K562 (cell line): ENCODE data around the gene CRABP2. TPM values are rescaled to one million over a fixed set of nuclear protein-coding genes. Genes with fewer than 3 reads are reported as not detected.
A peak's percentile ranks its signal among the peaks of the same experiment; 100 is the strongest.

ENCODE experiments used
- BRCA1 ChIP-seq, 2 experiments: fragments of 450-650 bp in 1 of 2; sonication (generic) in 1 of 2; formaldehyde crosslinking in 1 of 2; IDR thresholded peaks; 2 replicates each; pipeline versions ENCODE4 v1.5.0 to v1.6.1; 2017 to 2020; ENCODE audit warnings: mild to moderate bottlenecking in 1 of 2, missing genetic modification reagents in 1 of 2
- DNMT1 ChIP-seq: fragments of 450-650 bp; IDR thresholded peaks from 2 replicates; pipeline ENCODE4 v1.6.1; 2016; ENCODE audit warnings: antibody characterized with exemption, mild to moderate bottlenecking
- ESRRA ChIP-seq: fragments of 450-650 bp; IDR thresholded peaks from 2 replicates; pipeline ENCODE4 v1.6.1; 2014; ENCODE audit warnings: low read depth, mild to moderate bottlenecking, moderate library complexity, borderline replicate concordance
- HNRNPLL ChIP-seq: fragments of 200-400 bp; formaldehyde crosslinking; IDR thresholded peaks from 2 replicates; pipeline ENCODE4 v1.6.1; 2017; ENCODE audit warnings: low read length, low read depth, mild to moderate bottlenecking; ENCODE audit not compliant: poor library complexity, severe bottlenecking
- ILF3 ChIP-seq: fragments of 450-650 bp; IDR thresholded peaks from 2 replicates; pipeline ENCODE4 v1.6.1; 2018; ENCODE audit warnings: antibody characterized with exemption, mild to moderate bottlenecking, moderate library complexity, borderline replicate concordance
- KLF1 ChIP-seq: fragments of 450-650 bp; IDR thresholded peaks from 2 replicates; pipeline ENCODE4 v1.6.1; 2016; ENCODE audit warnings: missing genetic modification characterization, missing compliant biosample characterization
- LCOR ChIP-seq: sonication (generic); formaldehyde crosslinking; IDR thresholded peaks from 2 replicates; pipeline ENCODE4 v1.8.0; 2022; ENCODE audit warnings: mild to moderate bottlenecking, missing genetic modification reagents
- NCOA6 ChIP-seq: fragments of 450-650 bp; IDR thresholded peaks from 2 replicates; pipeline ENCODE4 v1.6.1; 2017; ENCODE audit warnings: mild to moderate bottlenecking
- NFIX ChIP-seq: fragments of 250-450 bp; sonication (Bioruptor Pico); IDR thresholded peaks from 2 replicates; pipeline ENCODE4 v1.4.0; 2020; ENCODE audit warnings: low read depth, mild to moderate bottlenecking, moderate library complexity
- NR2C2 ChIP-seq, 2 experiments: fragments of 200-800 bp in 1 of 2; sonication (Bioruptor generic) in 1 of 2; sonication (generic) in 1 of 2; formaldehyde crosslinking in 1 of 2; IDR thresholded peaks; 2 replicates each; pipeline versions ENCODE4 v1.6.1 to v1.8.0; 2016 to 2022; ENCODE audit warnings: mild to moderate bottlenecking in 1 of 2, missing compliant biosample characterization in 1 of 2, missing genetic modification characterization in 1 of 2, missing genetic modification reagents in 1 of 2
- RNF2 ChIP-seq: sonication (generic); IDR thresholded peaks from 2 replicates; pipeline ENCODE4 v1.6.1; 2016
- SMARCA4 ChIP-seq: fragments of 450-650 bp; IDR thresholded peaks from 2 replicates; pipeline ENCODE4 v1.6.1; 2016
- SNAPC5 ChIP-seq: fragments of 250-450 bp; sonication (Bioruptor Pico); IDR thresholded peaks from 2 replicates; pipeline ENCODE4 v1.8.0; 2021; ENCODE audit warnings: moderate library complexity, mild to moderate bottlenecking, inconsistent platforms
- SNIP1 ChIP-seq: fragments of 450-650 bp; IDR thresholded peaks from 2 replicates; pipeline ENCODE4 v1.7.1; 2017; ENCODE audit warnings: low read depth, mild to moderate bottlenecking
- STAT6 ChIP-seq: sonication (generic); formaldehyde crosslinking; IDR thresholded peaks from 2 replicates; pipeline ENCODE4 v1.8.1; 2023; ENCODE audit warnings: mild to moderate bottlenecking, missing genetic modification reagents
- TAF1 ChIP-seq: IDR thresholded peaks from 2 replicates; pipeline ENCODE4 v1.6.1; 2011; ENCODE audit warnings: mild to moderate bottlenecking, low read length, moderate library complexity; ENCODE audit not compliant: insufficient read depth, control insufficient read depth, severe bottlenecking; ENCODE audit errors: extremely low read depth
- U2AF1 ChIP-seq: fragments of 200-400 bp; formaldehyde crosslinking; optimal IDR thresholded peaks from 2 replicates; pipeline ENCODE3; 2017; ENCODE audit warnings: mild to moderate bottlenecking, low read depth, low read length, moderate library complexity
- ZBTB12 ChIP-seq: fragments of 250-450 bp; sonication (Bioruptor Pico); IDR thresholded peaks from 2 replicates; pipeline ENCODE4 v1.4.0; 2020
- ZBTB49 ChIP-seq: sonication (generic); formaldehyde crosslinking; IDR thresholded peaks from 2 replicates; pipeline ENCODE4 v1.8.0; 2022; ENCODE audit warnings: missing genetic modification reagents, mild to moderate bottlenecking, borderline replicate concordance
- ZNF124 ChIP-seq: sonication (generic); formaldehyde crosslinking; IDR thresholded peaks from 2 replicates; pipeline ENCODE4 v1.8.1; 2022; ENCODE audit warnings: missing genetic modification reagents
- polyA plus RNA-seq, 8 experiments: library from polyadenylated mRNA; depleted of rRNA in 4 of 8; stranded (reverse) in 5 of 8; unstranded in 3 of 8; fragments of >200 nt; fragmentation: Nextera tagmentation in 2 of 8; fragmentation: Illumina TruSeq in 1 of 8; extraction: Ambion mirVana in 2 of 8; extraction: Trizol in 1 of 8; gene quantifications; 2 replicates each; pipeline versions ENCODE4 v1.2.1 to v1.2.3, GENCODE V29; 2011 to 2014; ENCODE audit warnings: inconsistent platforms in 1 of 8, missing spikeins in 1 of 8
- total RNA-seq, 7 experiments: library from RNA; depleted of rRNA in 6 of 7; stranded (reverse); fragments of >200 nt in 6 of 7; fragmentation: Illumina TruSeq in 2 of 7; extraction: Trizol in 2 of 7; gene quantifications; 2 replicates each; pipeline versions ENCODE4 v1.2.1 to v1.2.3, GENCODE V29; 2011 to 2021; ENCODE audit warnings: low replicate concordance in 1 of 7

Gene CRABP2
- total and polyA plus RNA-seq, 9 of the 15 experiments (the other 6 are each of a cell fraction or from before 2014, with no cell fraction given), result 0.30 to 2.5 (median 0.82) TPM

- TF ChIP-seq TAF1, result peak; percentile 53
- TF ChIP-seq U2AF1, result no peak
- 0 out of 2 replicates have a peak, but pooled peaks have one; percentile 67 for TF ChIP-seq NR2C2 (CRISPR knock-in tag; IDR thresholded peaks at IDR 0.05)
- TF ChIP-seq NR2C2 (tag; IDR thresholded peaks at IDR 0.05), result peak; percentile 93; the same call in 1 of the 2 replicates
- TF ChIP-seq LCOR (CRISPR knock-in tag), result no peak
- TF ChIP-seq NFIX, result no peak
- 0 out of 2 replicates have a peak, but pooled peaks have one; percentile 62 for TF ChIP-seq DNMT1
- no peak for TF ChIP-seq SNAPC5 (CRISPR knock-in tag)
- TF ChIP-seq SMARCA4, result no peak
- TF ChIP-seq STAT6 (CRISPR knock-in tag), result peak; percentile 97; the same call in 1 of the 2 replicates
- TF ChIP-seq SNIP1, result no peak
- no peak for TF ChIP-seq ZBTB49
- peak; percentile 53 for TF ChIP-seq HNRNPLL
- no peak for TF ChIP-seq KLF1 (tag)
- TF ChIP-seq ESRRA, result peak; percentile 72
- peak; percentile 98 for TF ChIP-seq ZBTB12
- TF ChIP-seq ILF3, result no peak
- TF ChIP-seq ZNF124 (CRISPR knock-in tag), result no peak
- no peak; the same call in 1 of the 2 replicates for TF ChIP-seq RNF2
- TF ChIP-seq BRCA1 (IDR thresholded peaks at IDR 0.05), result no peak
- no peak for TF ChIP-seq BRCA1 (CRISPR knock-in tag; IDR thresholded peaks at IDR 0.05)
- no peak for TF ChIP-seq NCOA6
Measured at GRCh38 chr1:156728599-156729462, 23.4 kb upstream of the CRABP2 start, which contains the start of gene ISG20L2 (continued).
